Large intestine (tissue), 3 donors: Measurements from ENCODE around the gene EML1. TPM values are rescaled to one million over a fixed set of nuclear protein-coding genes. Genes with fewer than 3 reads are reported as not detected.

Source experiments
- DNase-seq, 2 donors: peaks; one replicate each; pipeline versions ENCODE4 v3.0.0 to v3.0.0-alpha.2; 2013
- H3K27ac ChIP-seq: one replicate; pipeline ENCODE4 v1.5.1; 2013; ENCODE audit warnings: low read length
- H3K27me3 ChIP-seq: 2 replicates; pipeline ENCODE4 v1.6.1; 2013; ENCODE audit warnings: low read length; ENCODE audit not compliant: control insufficient read depth, insufficient read depth
- H3K36me3 ChIP-seq: 2 replicates; pipeline ENCODE4 v1.6.1; 2013; ENCODE audit warnings: low read length; ENCODE audit not compliant: control insufficient read depth, insufficient read depth
- H3K4me1 ChIP-seq: one replicate; pipeline ENCODE4 v1.6.1; 2013; ENCODE audit warnings: low read length; ENCODE audit not compliant: control insufficient read depth, insufficient read depth
- H3K4me3 ChIP-seq: one replicate; pipeline ENCODE4 v1.5.1; 2013; ENCODE audit warnings: low read length
- H3K9me3 ChIP-seq: one replicate; pipeline ENCODE4 v1.6.1; 2013; ENCODE audit warnings: mild to moderate bottlenecking, low read depth, low read length, moderate library complexity; ENCODE audit not compliant: control insufficient read depth
- WGBS: methylation state at CpG from one replicate; pipeline ENCODE4 v1.1.5; 2013; ENCODE audit warnings: low lambda C conversion rate; ENCODE audit not compliant: insufficient coverage; 5-methylcytosine and 5-hydroxymethylcytosine counted together
- polyA plus RNA-seq: library from polyadenylated mRNA; unstranded; fragments of 120-200 nt; gene quantifications from one replicate; pipeline ENCODE4 v1.2.1, GENCODE V29; 2013

Gene EML1
- polyA plus RNA-seq, 1 donor, result 22.0 TPM

DNA sequence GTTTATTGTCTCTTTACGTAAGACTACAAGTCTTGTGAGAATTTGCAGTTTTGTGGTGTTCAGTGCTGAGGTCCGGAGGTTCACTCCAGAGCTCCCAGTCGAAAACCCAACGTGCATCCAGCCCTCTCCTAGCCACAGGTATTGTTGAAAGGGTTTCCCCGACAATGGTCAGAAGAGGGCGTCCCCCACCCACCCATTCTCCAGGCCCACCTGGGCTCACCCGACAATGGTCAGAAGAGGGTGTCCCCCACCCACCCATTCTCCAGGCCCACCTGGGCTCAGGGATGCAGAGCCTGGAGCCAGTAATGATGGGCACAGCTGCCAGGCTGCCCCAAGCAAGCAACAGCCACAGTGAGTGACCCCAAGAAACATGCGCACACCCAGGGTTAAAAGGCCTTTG, 145.2 kb downstream of the EML1 start:
- Histone ChIP-seq H3K27me3 (no peaks in the 10 kb centered on the region), H3K36me3 (peaks cover 52% of the 10 kb centered on the region), H3K9me3 (no peaks in the 10 kb centered on the region), H3K4me1 (no peaks in the 10 kb centered on the region), H3K27ac (no peak overlapping the region), H3K4me3 (no peak overlapping the region)
- no CpG with 5 or more reads among the region's 8 CpGs for WGBS
- no peak for DNase-seq

DNA sequence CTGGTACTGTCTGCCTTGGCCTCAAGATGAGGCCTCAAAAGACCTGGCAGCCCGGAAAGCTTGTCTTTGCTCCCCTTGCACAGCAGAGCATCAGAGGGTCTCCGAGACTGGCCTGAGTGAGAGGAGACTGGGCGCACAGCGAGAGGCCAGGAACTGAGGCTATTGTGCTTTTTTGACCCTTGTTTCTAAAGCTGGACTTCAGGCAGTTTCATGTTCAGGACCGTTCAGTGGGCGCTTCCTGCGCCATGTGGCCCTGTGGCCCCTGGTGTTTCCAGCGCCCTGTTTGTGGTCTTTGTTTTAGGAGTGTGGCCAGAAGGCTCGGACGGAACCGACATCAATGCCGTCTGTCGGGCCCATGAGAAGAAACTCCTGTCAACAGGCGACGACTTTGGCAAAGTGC, 145.7 kb downstream of the EML1 start:
- WGBS, result no CpG with 5 or more reads among the region's 15 CpGs
- Histone ChIP-seq H3K27ac (no peak overlapping the region), H3K9me3 (no peaks in the 10 kb centered on the region), H3K36me3 (peaks cover 52% of the 10 kb centered on the region), H3K4me1 (peaks cover 4% of the 10 kb centered on the region), H3K4me3 (no peak overlapping the region), H3K27me3 (no peaks in the 10 kb centered on the region)
- no peak for DNase-seq

DNA sequence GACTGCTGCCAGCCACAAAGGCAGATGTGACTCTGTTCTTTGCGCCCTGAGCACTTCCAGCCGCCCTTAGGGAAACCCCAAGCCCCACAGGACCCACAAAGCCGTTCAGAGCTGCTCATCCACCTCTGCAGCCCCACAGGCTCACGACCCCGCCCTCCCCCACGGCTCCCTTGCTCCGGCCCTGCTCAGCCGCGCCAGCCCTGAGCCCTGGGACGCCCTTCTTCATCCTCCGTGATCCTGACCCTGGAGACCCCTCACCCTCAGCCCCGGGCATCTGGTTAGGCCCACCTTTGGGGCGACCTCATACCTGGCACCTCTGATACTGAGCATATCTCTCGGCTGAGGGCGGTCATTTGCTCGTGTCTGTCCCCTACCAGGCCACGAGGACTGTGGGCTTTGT, 146.2 kb downstream of the EML1 start:
- DNase-seq, result no peak
- H3K27ac ChIP-seq, result no peak overlapping the region
- whole genome bisulfite sequencing, result no CpG with 5 or more reads among the region's 17 CpGs
- H3K4me3 ChIP-seq, result no peak overlapping the region
- H3K27me3 ChIP-seq, result no peaks in the 10 kb centered on the region
- H3K9me3 ChIP-seq, result no peaks in the 10 kb centered on the region
- peaks cover 10% of the 10 kb centered on the region for H3K4me1 ChIP-seq
- peaks cover 52% of the 10 kb centered on the region for H3K36me3 ChIP-seq

DNA sequence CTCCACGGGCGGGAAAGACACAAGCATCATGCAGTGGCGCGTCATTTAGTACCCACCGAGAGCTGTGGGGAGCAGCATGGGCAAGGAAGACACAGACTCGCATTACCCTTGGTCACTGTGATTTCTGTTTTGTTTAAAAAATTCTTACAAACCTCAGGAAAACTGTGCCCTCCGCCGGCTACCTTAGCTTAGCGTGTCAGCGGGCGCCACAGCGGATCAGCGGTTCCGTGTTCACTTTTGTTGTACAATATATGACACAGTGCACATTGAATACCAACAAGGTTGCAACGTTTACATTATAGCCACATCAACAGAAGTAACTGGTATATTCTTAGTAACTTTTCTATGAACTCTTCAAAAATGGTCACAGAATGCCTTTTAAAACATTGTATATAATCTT, 146.9 kb downstream of the EML1 start:
- no peaks in the 10 kb centered on the region for H3K27me3 ChIP-seq
- H3K4me1 ChIP-seq, result peaks cover 14% of the 10 kb centered on the region
- WGBS, result 90% methylated on average over 2 of the region's 15 CpGs
- H3K4me3 ChIP-seq, result no peak overlapping the region
- no peaks in the 10 kb centered on the region for H3K9me3 ChIP-seq
- DNase-seq, result no peak
- H3K36me3 ChIP-seq, result peaks cover 51% of the 10 kb centered on the region
- H3K27ac ChIP-seq, result no peak overlapping the region

DNA sequence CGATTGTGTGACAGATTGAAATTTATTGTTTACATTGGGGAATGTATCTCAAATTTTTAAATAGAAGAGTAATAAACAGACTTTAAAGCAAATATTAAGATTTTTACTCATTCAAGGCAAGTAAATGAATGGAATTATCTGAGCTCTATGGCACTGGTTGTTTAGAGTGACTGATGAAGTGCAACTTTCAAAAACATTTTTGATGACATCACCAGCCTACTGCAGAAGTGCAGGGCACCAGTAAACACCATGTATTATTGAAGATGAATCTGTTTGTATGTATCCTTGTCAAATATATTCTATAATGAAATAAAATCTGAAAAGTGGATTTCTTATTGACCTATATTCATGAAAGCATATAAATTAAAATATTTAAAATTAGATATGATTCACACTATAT, 148.0 kb downstream of the EML1 start:
- peaks cover 46% of the 10 kb centered on the region for H3K36me3 ChIP-seq
- peaks cover 17% of the 10 kb centered on the region for H3K4me1 ChIP-seq
- no peaks in the 10 kb centered on the region for H3K9me3 ChIP-seq
- no CpG with 5 or more reads among the region's 1 CpG for WGBS
- no peak overlapping the region for H3K4me3 ChIP-seq
- no peaks in the 10 kb centered on the region for H3K27me3 ChIP-seq
- no peak overlapping the region for H3K27ac ChIP-seq
- DNase-seq, result no peak

DNA sequence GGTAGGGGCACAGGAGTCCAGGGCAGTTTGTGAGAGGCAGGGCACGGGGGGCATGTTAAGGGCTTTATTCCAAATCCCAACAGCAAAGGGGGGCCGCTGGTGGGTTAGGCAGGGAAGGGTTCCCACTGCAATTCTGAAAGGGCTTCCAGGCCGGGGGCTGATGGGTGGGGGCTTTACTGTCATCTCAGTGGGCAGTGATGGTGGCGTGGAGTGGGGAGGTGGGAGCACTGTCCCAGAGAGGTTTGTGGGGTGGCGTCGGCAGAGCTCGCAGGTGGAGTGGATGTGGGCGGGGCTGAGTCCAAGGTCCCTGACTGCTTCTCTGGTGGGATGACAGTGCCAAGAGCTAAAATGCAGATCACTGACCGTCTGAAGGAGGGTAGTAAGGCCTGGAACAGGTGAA, 150.4 kb downstream of the EML1 start:
- no CpG with 5 or more reads among the region's 9 CpGs for WGBS
- peaks cover 32% of the 10 kb centered on the region for H3K36me3 ChIP-seq
- H3K27me3 ChIP-seq, result no peaks in the 10 kb centered on the region
- H3K4me1 ChIP-seq, result peaks cover 35% of the 10 kb centered on the region
- peak in 1 of 2 donors; percentile 33 for DNase-seq
- no peak overlapping the region for H3K4me3 ChIP-seq
- H3K9me3 ChIP-seq, result no peaks in the 10 kb centered on the region
- no peak overlapping the region for H3K27ac ChIP-seq

DNA sequence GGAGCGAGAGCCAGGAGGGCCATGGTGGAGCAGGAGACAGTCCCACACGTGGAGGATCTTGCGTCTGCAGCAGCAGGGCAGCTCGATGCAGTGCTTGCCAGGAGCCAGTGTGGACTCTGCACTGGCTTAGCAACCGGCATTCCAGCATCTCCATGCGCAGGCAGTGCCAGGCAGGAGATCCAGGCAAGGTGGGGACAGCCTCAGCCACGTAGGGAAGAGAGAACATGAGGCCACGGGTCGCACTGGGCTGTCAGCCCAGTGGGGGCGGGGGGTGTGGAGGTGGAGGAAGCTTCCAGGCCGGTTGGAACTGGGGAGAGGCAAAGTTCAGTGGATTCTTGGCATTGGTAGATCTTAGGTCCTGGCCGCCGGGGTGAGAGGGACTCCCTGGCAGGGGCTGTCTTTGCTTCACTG, 151.0 kb downstream of the EML1 start:
- Histone ChIP-seq H3K4me3 (no peak overlapping the region), H3K27me3 (no peaks in the 10 kb centered on the region), H3K36me3 (peaks cover 26% of the 10 kb centered on the region), H3K9me3 (no peaks in the 10 kb centered on the region), H3K4me1 (peaks cover 35% of the 10 kb centered on the region), H3K27ac (no peak overlapping the region)
- DNase-seq, result peak; percentile 79 to 83
- WGBS, result no CpG with 5 or more reads among the region's 13 CpGs

DNA sequence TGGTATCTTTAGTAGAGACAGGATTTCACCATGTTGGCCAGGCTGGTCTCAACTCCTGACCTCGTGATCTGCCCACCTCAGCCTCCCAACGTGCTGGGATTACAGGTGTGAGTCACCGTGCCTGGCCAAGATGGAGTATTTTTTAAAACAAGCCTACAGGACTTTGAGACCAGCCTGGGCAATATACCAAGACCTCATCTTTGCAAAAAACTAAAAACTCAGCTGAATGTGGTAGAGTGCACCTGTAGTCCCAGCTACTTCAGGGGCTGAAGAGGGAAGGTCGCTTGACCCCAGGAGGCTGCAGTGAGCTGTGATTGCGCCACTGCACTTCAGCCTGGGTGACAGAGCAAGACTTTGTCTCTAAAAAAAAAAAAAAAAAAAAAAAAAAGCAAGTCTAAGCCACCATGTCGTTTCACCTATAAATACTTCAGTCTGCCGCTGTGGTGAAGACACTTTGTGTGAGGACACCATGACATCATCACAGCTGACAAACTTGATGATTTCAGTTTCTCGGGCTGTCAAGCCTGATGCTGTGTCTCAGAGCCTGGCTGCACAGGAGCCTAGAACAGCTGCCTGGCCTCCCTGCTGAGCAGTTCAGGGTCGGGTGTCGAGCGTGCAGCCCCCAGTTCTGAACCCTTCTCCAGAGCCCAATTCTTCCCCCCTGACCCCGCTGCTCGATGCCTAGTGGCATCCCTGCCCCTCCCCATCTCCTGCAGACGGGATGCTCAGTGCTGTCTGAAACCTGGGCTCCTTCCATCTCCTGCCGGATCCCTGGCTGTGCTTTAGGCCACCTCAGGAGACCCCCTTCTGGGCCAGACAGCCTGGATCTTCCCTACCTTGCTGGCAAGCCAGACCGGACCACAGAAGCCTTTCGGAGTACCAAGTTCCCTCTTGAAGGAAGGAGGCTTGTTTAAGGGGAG, 152.8 kb downstream of the EML1 start:
- H3K36me3 ChIP-seq, result peaks cover 15% of the 10 kb centered on the region
- H3K27me3 ChIP-seq, result no peaks in the 10 kb centered on the region
- peaks cover 35% of the 10 kb centered on the region for H3K4me1 ChIP-seq
- H3K4me3 ChIP-seq, result peak overlapping the region; percentile 30
- peak overlapping the region; percentile 52 for H3K27ac ChIP-seq
- no peaks in the 10 kb centered on the region for H3K9me3 ChIP-seq
- DNase-seq, result peak; percentile 41 to 54
- WGBS, result no CpG with 5 or more reads among the region's 17 CpGs

DNA sequence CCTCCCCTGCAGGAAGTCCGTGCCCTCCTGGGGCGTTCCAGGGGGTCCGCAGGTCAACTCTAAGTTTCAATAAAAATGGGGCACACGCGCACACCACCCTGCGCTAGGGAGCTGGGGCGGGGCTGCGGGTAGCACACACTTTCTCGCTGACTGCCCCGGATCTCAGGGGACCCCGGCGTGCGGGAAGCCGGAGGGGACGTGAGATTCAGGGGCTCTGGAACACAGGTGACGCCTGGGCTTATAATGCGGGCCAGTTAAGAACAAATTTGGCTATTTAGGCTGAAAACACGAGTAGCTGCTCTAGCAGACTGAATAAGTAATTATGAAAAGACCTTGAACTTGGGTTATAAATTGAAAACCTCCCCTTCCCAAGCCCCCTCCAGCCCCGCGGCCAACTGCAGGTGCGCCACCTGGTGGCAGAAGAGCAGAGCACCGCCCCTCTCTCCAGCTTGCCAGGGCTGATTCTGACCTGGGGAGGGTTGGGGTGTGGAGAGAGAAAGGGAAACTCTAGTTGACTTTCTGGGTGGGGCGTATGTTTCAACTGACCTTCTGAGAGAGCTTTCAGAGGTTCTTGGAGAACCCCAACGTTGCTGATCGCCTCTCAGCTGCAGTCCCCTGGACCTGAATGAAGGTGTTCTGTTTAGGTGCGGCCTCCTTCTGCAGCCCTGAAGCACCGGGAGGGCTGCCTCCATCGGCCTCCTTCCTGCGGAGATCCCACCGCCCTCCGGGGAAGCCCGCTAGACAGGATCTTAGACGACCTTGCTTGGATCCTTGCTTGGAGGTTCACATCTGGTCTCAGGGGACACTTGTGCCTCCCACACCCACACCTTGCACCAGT, 153.7 kb downstream of the EML1 start:
- no peaks in the 10 kb centered on the region for H3K9me3 ChIP-seq
- WGBS, result no CpG with 5 or more reads among the region's 33 CpGs
- DNase-seq, result peak in 1 of 2 donors; percentile 51
- peak overlapping the region; percentile 52 for H3K27ac ChIP-seq
- H3K36me3 ChIP-seq, result peaks cover 12% of the 10 kb centered on the region
- peaks cover 35% of the 10 kb centered on the region for H3K4me1 ChIP-seq
- H3K27me3 ChIP-seq, result peaks cover 4% of the 10 kb centered on the region
- H3K4me3 ChIP-seq, result peak overlapping the region; percentile 30

DNA sequence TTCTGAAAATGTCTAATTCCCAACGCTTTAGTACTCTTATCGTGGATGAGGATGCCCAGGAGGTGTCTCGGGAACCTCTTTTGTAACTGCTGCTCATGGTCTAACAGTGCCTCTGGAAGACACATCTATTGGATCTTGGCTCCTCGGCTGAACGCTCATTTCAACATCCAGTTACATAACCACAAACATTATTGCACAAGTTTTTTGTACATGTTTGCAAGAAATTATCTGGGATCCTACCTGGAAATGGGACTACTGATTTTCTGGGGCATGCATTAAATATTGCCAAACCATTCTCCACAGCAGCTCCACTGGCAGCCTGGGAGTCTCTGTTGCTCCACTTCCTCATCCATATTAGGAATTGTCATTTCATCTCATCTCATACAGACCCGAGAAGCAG, 154.5 kb downstream of the EML1 start:
- WGBS, result no CpG with 5 or more reads among the region's 6 CpGs
- DNase-seq, result peak; percentile 33 to 58
- peaks cover 35% of the 10 kb centered on the region for H3K4me1 ChIP-seq
- no peak overlapping the region for H3K27ac ChIP-seq
- H3K27me3 ChIP-seq, result peaks cover 4% of the 10 kb centered on the region
- H3K36me3 ChIP-seq, result peaks cover 5% of the 10 kb centered on the region
- no peak overlapping the region for H3K4me3 ChIP-seq
- no peaks in the 10 kb centered on the region for H3K9me3 ChIP-seq
